Kidney (tissue), 14 donors: Measurements from ENCODE around the gene CDC42BPG. TPM values are rescaled to one million over a fixed set of nuclear protein-coding genes. Genes with fewer than 3 reads are reported as not detected.

Experiments used
- DNase-seq, 5 donors: peaks; one replicate each; pipeline ENCODE4 v3.0.0-alpha.2; 2013 to 2020
- FAIRE-seq: peaks from 2 replicates; lab custom pipeline; 2012; peaks lifted over from hg19 to GRCh38; lab: Jason Lieb, UNC
- H3K27ac ChIP-seq, 2 donors: one replicate each; pipeline ENCODE4 v1.7.0; 2013; ENCODE audit warnings: low read depth in 2 of 2, low read length in 2 of 2, inconsistent platforms in 1 of 2
- H3K27me3 ChIP-seq: one replicate; pipeline ENCODE4 v1.7.1; 2013; ENCODE audit warnings: low read length, inconsistent platforms; ENCODE audit not compliant: control insufficient read depth, insufficient read depth
- H3K36me3 ChIP-seq, 3 donors: one replicate each; pipeline versions ENCODE4 v1.7.0 to v1.7.1; 2013; ENCODE audit warnings: low read length in 3 of 3, control low read depth in 1 of 3, inconsistent platforms in 1 of 3; ENCODE audit not compliant: insufficient read depth in 3 of 3, control insufficient read depth in 2 of 3
- H3K4me1 ChIP-seq, 3 donors: one replicate each; pipeline versions ENCODE4 v1.7.0 to v1.7.1; 2013; ENCODE audit warnings: low read length in 3 of 3, inconsistent platforms in 1 of 3, low read depth in 1 of 3; ENCODE audit not compliant: control insufficient read depth in 2 of 3, insufficient read depth in 2 of 3
- H3K4me3 ChIP-seq, 3 donors: one replicate each; pipeline versions ENCODE4 v1.7.0 to v1.8.1; 2013; ENCODE audit warnings: low read length in 3 of 3, control low read depth in 1 of 3, inconsistent platforms in 1 of 3
- H3K9ac ChIP-seq, 3 donors: one replicate each; pipeline versions ENCODE4 v1.7.0 to v1.7.1; 2013; ENCODE audit warnings: low read length in 3 of 3, control low read depth in 1 of 3, inconsistent platforms in 1 of 3
- H3K9me3 ChIP-seq, 3 donors: one replicate each; pipeline versions ENCODE4 v1.7.0 to v1.7.1; 2013; ENCODE audit warnings: low read length in 3 of 3, control low read depth in 1 of 3, inconsistent platforms in 1 of 3; ENCODE audit not compliant: control insufficient read depth in 2 of 3, insufficient read depth in 1 of 3
- CTCF ChIP-seq: IDR thresholded peaks from 3 replicates; pipeline ENCODE4 v1.5.1; 2012; ENCODE audit warnings: mild to moderate bottlenecking, moderate library complexity, borderline replicate concordance; ENCODE audit not compliant: insufficient read depth; ENCODE audit errors: extremely low read depth
- intact Hi-C: fragments of 100-400 bp; cut with DNase I; formaldehyde crosslinking; loops from one replicate; pipeline ENCODE4 v1.11.1; 2022
- polyA plus RNA-seq: library from polyadenylated mRNA; stranded (reverse); fragments of 350-450 nt; fragmentation: Illumina TruSeq; extraction: RNeasy Lipid Tissue Mini Kit (QIAGEN cat#74804); gene quantifications from one replicate; pipeline ENCODE4 v1.2.3, GENCODE V29; 2014; ENCODE audit warnings: low read depth, low replicate concordance; ENCODE audit not compliant: insufficient read depth
- total RNA-seq: library from RNA; stranded (reverse); fragmentation: NEBNext Ultra II Directional; extraction: Animal tissue kit (Norgen Biotek cat#: 25700); gene quantifications from one replicate; pipeline ENCODE4 v1.2.1, GENCODE V29; 2021
- donor health status: control.
- donor health status: control.
- donor health status: control.
- donor health status: control.
- donor health status: control.
- donor health status: DM: yes; HTN: yes; CAD: no.
- donor health status: Normal renal cell carcinoma (clear cell type).

Gene CDC42BPG
- total and polyA plus RNA-seq, 2 donors from 2014 or later: 4.5 to 20.7 TPM

DNA sequence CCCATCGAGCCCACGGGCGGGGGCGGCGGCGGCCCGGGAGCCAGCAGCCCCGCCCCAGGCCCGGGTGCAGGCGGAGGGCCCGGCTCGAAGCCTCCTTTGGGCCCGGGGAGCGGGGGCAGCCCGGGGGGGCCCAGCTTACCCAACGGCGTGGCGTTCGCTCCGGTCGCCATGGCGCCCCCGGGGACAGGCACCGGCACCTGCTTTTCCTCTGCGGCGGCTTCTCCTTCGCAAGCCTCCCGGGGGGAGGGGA is 66.3 kb downstream of the CDC42BPG start:
- TF ChIP-seq CTCF: no peak
- no peaks in the 10 kb centered on the region for H3K9me3 ChIP-seq
- FAIRE-seq (no peak), DNase-seq (no peak)
- peaks cover 20 to 34% (median 31%) of the 10 kb centered on the region in 3 donors for H3K36me3 ChIP-seq
- H3K27ac ChIP-seq: peak overlapping the region; percentile 98
- peak overlapping the region in 1 of 3 donors; percentile 52 for H3K4me3 ChIP-seq
- intact Hi-C loops: no loop called here
- H3K4me1 ChIP-seq: peaks cover 6 to 21% (median 14%) of the 10 kb centered on the region in 3 donors
- no peaks in the 10 kb centered on the region for H3K27me3 ChIP-seq
- peak overlapping the region in 2 of 3 donors; percentile 41 to 72 for H3K9ac ChIP-seq

- peaks cover 6 to 26% (median 14%) of the 10 kb centered on the region in 3 donors for H3K4me1 ChIP-seq
- no peaks in the 10 kb centered on the region for H3K27me3 ChIP-seq
- H3K4me3 ChIP-seq: peak overlapping the region; percentile 88 to 99 (median 96)
- H3K27ac ChIP-seq: peak overlapping the region; percentile 98
- peaks cover 25 to 39% (median 36%) of the 10 kb centered on the region in 3 donors for H3K36me3 ChIP-seq
- peak; percentile 84 to 95 (median 91) for DNase-seq
- no peak for FAIRE-seq
- intact Hi-C loops: no loop called here
- peak overlapping the region; percentile 74 to 93 (median 88) for H3K9ac ChIP-seq
- no peaks in the 10 kb centered on the region for H3K9me3 ChIP-seq
- TF ChIP-seq CTCF: no peak
Measured at GRCh38 chr11:64777449-64778222, 66.8 kb downstream of the CDC42BPG start.

GRCh38 chr11:64776875-64777274 is 67.6 kb downstream of the CDC42BPG start:
- peak in 2 of 5 donors; percentile 22 for DNase-seq
- intact Hi-C loops: no loop called here
- Histone ChIP-seq H3K4me3 (peak overlapping the region; percentile 88 to 99 (median 96)), H3K27me3 (no peaks in the 10 kb centered on the region), H3K9ac (peak overlapping the region; percentile 74 to 93 (median 88)), H3K9me3 (no peaks in the 10 kb centered on the region), H3K36me3 (peaks cover 28 to 47% (median 42%) of the 10 kb centered on the region in 3 donors), H3K4me1 (peaks cover 6 to 27% (median 14%) of the 10 kb centered on the region in 3 donors), H3K27ac (peak overlapping the region in 1 of 2 donors; percentile 59)
- TF ChIP-seq CTCF: no peak
- no peak for FAIRE-seq
